Effector memory CD8-positive, alpha-beta T cell (primary cell): ENCODE measurements around the gene TBL2.
A peak's percentile ranks its signal among the peaks of the same experiment; 100 is the strongest.
"Not testable (repeated sequence)": the region's sequence is repeated elsewhere in the genome, so short reads cannot be mapped to it uniquely, and the experiment has no call there.

ENCODE experiments used
- ATAC-seq: fragments of 150-1000 bp; cut with Tn5 transposase; replicated peaks from 2 replicates; pipeline ENCODE4 v1.10.0; 2021; ENCODE audit warnings: mild to moderate bottlenecking, moderate library complexity
- DNase-seq, 3 experiments: peaks; one replicate each; pipeline ENCODE4 v3.0.0; 2021
- H3K27ac Mint-ChIP-seq, 2 donors: one replicate each; pipeline ENCODE4 v1.8.0; 2022; ENCODE audit warnings: mild to moderate bottlenecking in 2 of 2, mixed read lengths in 2 of 2, moderate library complexity in 2 of 2
- H3K27me3 Mint-ChIP-seq, 2 donors: one replicate each; pipeline ENCODE4 v1.8.0; 2022; ENCODE audit warnings: mixed read lengths in 2 of 2
- H3K36me3 Mint-ChIP-seq: one replicate; pipeline ENCODE4 v1.8.0; 2022; ENCODE audit warnings: mild to moderate bottlenecking, moderate library complexity, mixed read lengths; ENCODE audit not compliant: insufficient read depth
- H3K4me1 Mint-ChIP-seq, 2 donors: one replicate each; pipeline ENCODE4 v1.8.0; 2022; ENCODE audit warnings: low read depth in 2 of 2, mixed read lengths in 2 of 2
- H3K4me3 Mint-ChIP-seq, 2 donors: one replicate each; pipeline ENCODE4 v1.8.0; 2022; ENCODE audit warnings: mild to moderate bottlenecking in 2 of 2, mixed read lengths in 2 of 2, moderate library complexity in 2 of 2
- H3K9me3 Mint-ChIP-seq, 2 donors: one replicate each; pipeline ENCODE4 v1.8.0; 2022; ENCODE audit warnings: mixed read lengths in 2 of 2

TBL2 gene

DNA sequence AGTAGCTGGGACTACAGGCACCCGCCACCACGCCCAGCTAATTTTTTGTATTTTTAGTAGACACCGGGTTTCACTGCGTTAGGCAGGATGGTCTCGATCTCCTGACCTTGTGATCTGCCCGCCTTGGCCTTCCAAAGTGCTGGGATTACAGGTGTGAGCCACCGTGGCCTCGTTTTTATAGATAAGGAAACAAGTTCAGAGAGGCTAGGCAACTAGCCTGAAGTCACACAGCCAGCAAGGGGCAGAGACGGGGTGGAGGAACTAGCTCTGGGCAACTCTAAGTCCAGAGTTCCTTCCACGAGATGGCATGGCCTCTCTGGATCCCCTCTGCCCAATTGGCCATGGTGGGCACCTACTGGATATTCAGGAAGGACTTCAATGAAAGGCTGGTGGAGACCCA lies 36.6 kb upstream of the TBL2 start:
- H3K27ac Mint-ChIP-seq, H3K4me1 Mint-ChIP-seq, H3K36me3 Mint-ChIP-seq, H3K9me3 Mint-ChIP-seq, H3K4me3 Mint-ChIP-seq, ATAC-seq, DNase-seq: not testable (repeated sequence)
- H3K27me3 Mint-ChIP-seq, result peaks cover 32 to 72% of the 10 kb centered on the region in 2 donors

DNA sequence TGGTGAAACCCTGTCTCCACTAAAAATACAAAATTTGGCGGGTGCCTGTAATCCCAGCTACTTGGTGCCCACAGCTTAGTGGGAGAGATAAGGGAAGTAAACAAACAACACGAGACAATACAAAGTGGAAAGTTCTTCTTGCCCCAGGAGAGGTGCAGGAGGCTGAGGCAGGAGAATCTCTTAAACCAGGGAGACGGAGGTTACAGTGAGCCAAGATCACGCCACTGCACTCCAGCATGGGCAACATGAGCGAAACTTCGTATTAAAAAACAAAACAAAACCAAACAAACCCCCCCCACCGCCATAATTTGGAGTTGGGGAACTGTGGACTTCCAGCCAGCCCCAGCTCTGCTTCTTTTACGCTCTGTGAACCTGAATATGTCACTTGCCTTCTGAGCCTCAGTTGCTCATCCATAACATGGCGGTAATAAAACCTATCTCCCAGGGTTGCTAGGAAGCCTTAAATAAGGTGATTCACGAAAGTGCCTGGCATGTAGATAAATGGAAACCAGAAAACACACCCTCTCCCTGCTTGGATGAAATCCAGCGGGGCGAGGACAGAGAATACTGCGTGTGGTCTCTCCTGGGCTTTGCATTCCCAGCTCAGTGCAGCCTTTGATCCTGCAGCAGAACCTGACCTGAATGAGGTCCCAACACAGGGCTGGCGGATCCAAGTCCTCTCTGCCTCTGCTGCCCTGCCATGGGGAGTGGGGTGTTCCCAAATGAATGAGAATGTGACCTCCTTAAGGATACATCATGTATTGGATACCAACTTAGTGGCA lies 35.8 kb upstream of the TBL2 start:
- Mint-ChIP-seq H3K9me3 (no peaks in the 10 kb centered on the region), H3K4me3 (no peak overlapping the region), H3K27ac (no peak overlapping the region), H3K4me1 (peaks cover 0 to 2% of the 10 kb centered on the region in 2 donors), H3K36me3 (no peaks in the 10 kb centered on the region), H3K27me3 (peaks cover 36 to 73% of the 10 kb centered on the region in 2 donors)
- DNase-seq, result no peak
- no peak for ATAC-seq

DNA sequence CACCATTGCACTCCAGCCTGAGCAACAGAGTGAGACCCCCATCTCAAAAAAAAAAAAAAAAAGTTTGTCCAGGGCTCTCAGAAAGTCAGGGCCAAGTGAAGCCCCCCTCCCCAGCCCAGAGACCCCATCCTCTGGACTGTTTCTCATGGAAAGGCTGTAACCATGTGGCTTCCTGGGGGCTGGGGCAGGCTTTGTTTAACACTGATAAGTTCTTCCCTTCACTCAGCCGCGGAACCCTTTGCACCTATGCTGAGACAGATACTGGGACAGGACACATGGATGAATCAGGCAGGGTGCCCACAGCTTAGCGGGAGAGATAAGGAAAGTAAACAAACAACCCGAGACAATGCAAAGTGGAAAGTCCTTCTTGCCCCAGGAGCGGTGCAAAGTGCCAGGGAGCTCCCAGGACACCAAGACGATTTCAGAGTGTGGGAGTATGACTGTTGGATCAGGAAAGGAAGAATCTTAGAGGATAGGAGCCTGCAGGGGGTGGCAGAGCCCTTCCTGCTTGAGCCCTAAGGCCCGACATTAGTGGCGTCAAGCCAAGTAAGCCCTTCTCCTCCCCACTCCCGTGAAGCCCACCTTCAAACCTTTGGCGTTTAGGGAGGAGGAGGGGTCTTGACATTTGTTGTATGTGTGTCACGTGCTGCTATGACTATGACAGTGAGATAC lies 34.4 kb upstream of the TBL2 start:
- H3K4me1 Mint-ChIP-seq, result peaks cover 0 to 2% of the 10 kb centered on the region in 2 donors
- no peak for ATAC-seq
- peaks cover 36 to 72% of the 10 kb centered on the region in 2 donors for H3K27me3 Mint-ChIP-seq
- H3K4me3 Mint-ChIP-seq, result no peak overlapping the region
- no peaks in the 10 kb centered on the region for H3K36me3 Mint-ChIP-seq
- H3K9me3 Mint-ChIP-seq, result no peaks in the 10 kb centered on the region
- no peak overlapping the region for H3K27ac Mint-ChIP-seq
- no peak for DNase-seq

DNA sequence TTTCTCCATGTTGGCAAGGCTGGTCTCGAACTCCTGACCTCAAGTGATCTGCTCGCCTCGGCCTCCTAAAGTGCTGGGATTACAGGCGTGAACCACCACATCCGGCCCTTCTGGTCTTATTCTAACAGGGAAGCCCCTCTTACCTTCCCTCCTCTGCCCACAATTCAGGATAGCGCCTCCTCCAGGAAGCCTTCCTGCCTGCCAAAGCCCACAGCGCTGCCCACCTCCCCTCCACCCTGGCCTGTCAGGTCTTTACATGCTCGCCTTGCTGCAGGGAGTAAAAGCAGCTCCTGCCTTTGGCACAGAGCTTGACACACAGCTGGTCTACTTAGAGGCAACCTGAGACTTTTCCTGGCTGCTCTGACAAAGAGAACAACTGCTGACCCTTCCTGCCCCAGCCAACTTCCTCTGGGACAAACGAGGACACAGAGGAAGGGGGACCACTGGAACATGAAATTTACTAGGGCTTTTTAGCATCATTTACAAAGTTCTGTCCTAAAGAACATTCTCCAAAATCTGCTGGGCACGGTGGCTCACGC lies 32.7 kb upstream of the TBL2 start:
- Mint-ChIP-seq H3K9me3 (no peaks in the 10 kb centered on the region), H3K36me3 (no peaks in the 10 kb centered on the region), H3K4me1 (peaks cover 0 to 2% of the 10 kb centered on the region in 2 donors), H3K27ac (peak overlapping the region in 1 of 2 donors; percentile 49), H3K4me3 (no peak overlapping the region), H3K27me3 (peaks cover 44 to 86% of the 10 kb centered on the region in 2 donors)
- ATAC-seq (no peak), DNase-seq (no peak)

- DNase-seq (no peak), ATAC-seq (no peak)
- peaks cover 44 to 84% of the 10 kb centered on the region in 2 donors for H3K27me3 Mint-ChIP-seq
- no peaks in the 10 kb centered on the region for H3K36me3 Mint-ChIP-seq
- no peak overlapping the region for H3K27ac Mint-ChIP-seq
- no peaks in the 10 kb centered on the region for H3K9me3 Mint-ChIP-seq
- no peak overlapping the region for H3K4me3 Mint-ChIP-seq
- peaks cover 0 to 2% of the 10 kb centered on the region in 2 donors for H3K4me1 Mint-ChIP-seq
Measured at GRCh38 chr7:73610105-73610504, 31.7 kb upstream of the TBL2 start.

GRCh38 chr7:73607692-73607983 lies 29.3 kb upstream of the TBL2 start:
- H3K27me3 Mint-ChIP-seq, result peaks cover 29 to 68% of the 10 kb centered on the region in 2 donors
- not testable (repeated sequence) for H3K4me1 Mint-ChIP-seq, DNase-seq, H3K9me3 Mint-ChIP-seq, H3K36me3 Mint-ChIP-seq, H3K4me3 Mint-ChIP-seq, ATAC-seq, H3K27ac Mint-ChIP-seq

DNA sequence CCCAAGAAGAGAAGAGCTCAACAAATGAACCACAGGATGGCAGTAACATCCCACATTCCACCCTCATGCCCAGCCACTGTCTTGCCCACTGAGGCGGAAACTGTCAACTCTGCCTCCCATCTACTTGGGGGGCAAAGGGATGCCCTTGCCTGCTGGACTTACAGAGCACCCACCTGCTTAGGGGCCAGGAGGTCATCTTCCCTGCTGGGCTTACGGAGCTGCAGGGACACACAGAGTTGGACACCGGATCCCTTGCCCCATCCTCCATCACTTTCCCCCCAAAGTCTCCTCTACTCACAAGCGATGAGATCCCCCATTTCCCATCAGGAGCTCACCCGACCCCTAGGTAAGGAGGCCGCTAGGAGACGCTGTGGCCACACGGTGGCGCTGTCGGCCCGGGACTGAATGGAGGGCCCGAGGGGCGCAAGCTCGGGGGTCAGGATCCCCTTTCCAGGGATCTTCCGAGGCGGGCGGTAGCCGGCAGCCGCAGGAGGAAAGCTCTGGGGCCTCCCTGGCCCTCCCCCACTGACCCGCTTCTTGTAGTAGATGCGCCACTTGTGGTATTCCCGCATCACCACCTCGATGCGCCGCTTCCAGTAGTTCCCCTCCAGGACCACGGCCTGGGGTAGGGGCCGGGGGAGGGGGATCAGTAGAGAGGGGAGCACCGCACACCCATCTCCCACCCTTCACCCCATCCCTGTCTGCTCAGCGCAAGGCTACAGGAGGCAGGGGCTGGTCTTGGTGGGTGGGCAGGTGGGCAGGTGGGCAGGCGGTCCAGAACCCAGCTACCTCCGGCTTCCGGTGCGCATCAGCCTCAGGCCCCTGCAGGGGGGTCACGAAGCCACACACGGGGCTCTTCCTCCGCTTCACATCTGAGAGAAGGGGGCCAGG lies 28.7 kb upstream of the TBL2 start:
- no peak overlapping the region for H3K4me3 Mint-ChIP-seq
- no peak overlapping the region for H3K27ac Mint-ChIP-seq
- no peaks in the 10 kb centered on the region for H3K36me3 Mint-ChIP-seq
- ATAC-seq (peak; percentile 84), DNase-seq (peak; percentile 66 to 69 (median 68))
- no peaks in the 10 kb centered on the region for H3K9me3 Mint-ChIP-seq
- H3K27me3 Mint-ChIP-seq, result peaks cover 26 to 69% of the 10 kb centered on the region in 2 donors
- H3K4me1 Mint-ChIP-seq, result no peaks in the 10 kb centered on the region

GRCh38 chr7:73605601-73606220 lies 27.3 kb upstream of the TBL2 start:
- no peak overlapping the region for H3K27ac Mint-ChIP-seq
- DNase-seq, result no peak

GRCh38 chr7:73602721-73603651 lies 24.6 kb upstream of the TBL2 start:
- no peak overlapping the region for H3K4me3 Mint-ChIP-seq
- H3K9me3 Mint-ChIP-seq, result no peaks in the 10 kb centered on the region
- H3K36me3 Mint-ChIP-seq, result no peaks in the 10 kb centered on the region
- no peaks in the 10 kb centered on the region for H3K4me1 Mint-ChIP-seq
- ATAC-seq (no peak), DNase-seq (no peak)
- H3K27ac Mint-ChIP-seq, result peak overlapping the region in 1 of 2 donors; percentile 61
- H3K27me3 Mint-ChIP-seq, result peaks cover 20 to 63% of the 10 kb centered on the region in 2 donors

More at GRCh38 chr7:73605601-73606220, 27.3 kb upstream of the TBL2 start:
- Mint-ChIP-seq H3K4me3 (no peak overlapping the region), H3K4me1 (no peaks in the 10 kb centered on the region), H3K9me3 (no peaks in the 10 kb centered on the region), H3K36me3 (no peaks in the 10 kb centered on the region), H3K27me3 (peaks cover 20 to 66% of the 10 kb centered on the region in 2 donors)
- no peak for ATAC-seq

GRCh38 chr7:73599916-73600315 lies 21.5 kb upstream of the TBL2 start:
- no peaks in the 10 kb centered on the region for H3K4me1 Mint-ChIP-seq
- no peak for DNase-seq
- no peaks in the 10 kb centered on the region for H3K9me3 Mint-ChIP-seq
- no peak overlapping the region for H3K27ac Mint-ChIP-seq
- H3K4me3 Mint-ChIP-seq, result no peak overlapping the region
- peaks cover 23 to 57% of the 10 kb centered on the region in 2 donors for H3K27me3 Mint-ChIP-seq
- no peak for ATAC-seq
- no peaks in the 10 kb centered on the region for H3K36me3 Mint-ChIP-seq

DNA sequence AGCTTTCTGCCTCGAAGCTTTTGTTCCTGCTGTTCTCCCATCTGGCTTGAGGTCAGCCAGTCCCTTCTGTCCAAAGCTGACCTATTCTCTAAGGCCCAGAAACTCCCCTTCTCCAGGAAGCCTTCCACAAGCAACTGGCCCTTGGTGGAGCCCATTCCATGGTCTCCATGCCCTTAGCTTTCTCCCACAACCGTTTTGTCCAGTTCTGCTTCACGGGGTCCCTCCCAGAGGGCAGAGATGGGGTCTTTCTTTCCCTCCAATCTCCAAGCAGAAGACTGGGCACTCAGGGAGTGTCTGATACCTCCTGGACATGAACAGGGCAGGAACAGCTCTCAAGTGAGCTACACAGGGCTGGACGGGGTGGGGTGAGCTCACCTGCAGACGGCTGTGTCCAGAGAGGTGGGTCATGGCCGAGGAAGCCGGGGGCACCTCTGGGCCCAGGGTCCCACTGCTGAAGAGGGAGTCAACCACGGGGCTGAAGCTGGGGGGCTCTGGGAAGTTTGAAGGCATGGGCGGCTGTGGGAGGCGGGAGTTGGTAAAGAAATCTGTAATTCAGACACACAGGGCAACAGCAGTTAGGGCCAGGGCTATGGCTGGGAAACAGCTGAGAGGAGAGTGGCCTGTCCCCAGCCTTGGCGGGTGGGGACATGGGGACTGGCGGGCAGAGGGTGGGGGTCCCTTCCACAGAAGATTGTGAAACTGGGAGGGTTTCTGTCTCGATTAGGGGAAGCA lies 20.9 kb upstream of the TBL2 start:
- Mint-ChIP-seq H3K27ac (no peak overlapping the region), H3K9me3 (no peaks in the 10 kb centered on the region), H3K27me3 (peaks cover 23 to 57% of the 10 kb centered on the region in 2 donors), H3K36me3 (no peaks in the 10 kb centered on the region), H3K4me3 (no peak overlapping the region), H3K4me1 (no peaks in the 10 kb centered on the region)
- DNase-seq, result no peak
- ATAC-seq, result no peak
